GM18499 (cell line): ENCODE measurements around the gene GRIFIN.

Experiments
- ATAC-seq: cut with Tn5 transposase; IDR thresholded peaks from one replicate; pipeline ENCODE4 v1.9.1; 2021; ENCODE audit warnings: moderate number of reproducible peaks; ENCODE audit not compliant: insufficient read depth, unreplicated experiment

Gene GRIFIN

GRCh38 chr7:2476298-2476697 lies at the start of gene GRIFIN:
Gene GRIFIN (minus strand): TSS chr7:2476398. CDS start chr7:2476383, 15 bp downstream.
- ATAC-seq: no peak

GRCh38 chr7:2524808-2525657 lies 48.8 kb upstream of the GRIFIN start:
- ATAC-seq: no peak

GRCh38 chr7:2523941-2524807 lies 48.0 kb upstream of the GRIFIN start:
- no peak for ATAC-seq

- no peak for ATAC-seq
Measured at GRCh38 chr7:2523461-2523936, 47.3 kb upstream of the GRIFIN start.

GRCh38 chr7:2522780-2523433 lies 46.7 kb upstream of the GRIFIN start:
- ATAC-seq: no peak

- ATAC-seq: no peak
Measured at GRCh38 chr7:2521952-2522591, 45.9 kb upstream of the GRIFIN start.

GRCh38 chr7:2521341-2521745 lies 45.1 kb upstream of the GRIFIN start:
- no peak for ATAC-seq

GRCh38 chr7:2520761-2521290 lies 44.6 kb upstream of the GRIFIN start:
- ATAC-seq: no peak

GRCh38 chr7:2520131-2520760 lies 44.0 kb upstream of the GRIFIN start:
- no peak for ATAC-seq

- ATAC-seq: no peak
Measured at GRCh38 chr7:2519119-2519930, 43.1 kb upstream of the GRIFIN start, which contains the start of gene LFNG. Gene LFNG (plus strand): TSS chr7:2519774. CDS start chr7:2519862, 88 bp downstream.

- no peak for ATAC-seq
Measured at GRCh38 chr7:2518737-2519118, 42.5 kb upstream of the GRIFIN start.

- ATAC-seq: no peak
Measured at GRCh38 chr7:2517678-2518507, 41.7 kb upstream of the GRIFIN start.

GRCh38 chr7:2517026-2517425 lies 40.8 kb upstream of the GRIFIN start:
- ATAC-seq: no peak

- ATAC-seq: no peak
Measured at GRCh38 chr7:2516194-2516555, 40.0 kb upstream of the GRIFIN start.

GRCh38 chr7:2515424-2516193 lies 39.4 kb upstream of the GRIFIN start:
- no peak for ATAC-seq

GRCh38 chr7:2514473-2515423 lies 38.5 kb upstream of the GRIFIN start:
- ATAC-seq: no peak
